Measurements from ENCODE around the gene OGN.

DNA sequence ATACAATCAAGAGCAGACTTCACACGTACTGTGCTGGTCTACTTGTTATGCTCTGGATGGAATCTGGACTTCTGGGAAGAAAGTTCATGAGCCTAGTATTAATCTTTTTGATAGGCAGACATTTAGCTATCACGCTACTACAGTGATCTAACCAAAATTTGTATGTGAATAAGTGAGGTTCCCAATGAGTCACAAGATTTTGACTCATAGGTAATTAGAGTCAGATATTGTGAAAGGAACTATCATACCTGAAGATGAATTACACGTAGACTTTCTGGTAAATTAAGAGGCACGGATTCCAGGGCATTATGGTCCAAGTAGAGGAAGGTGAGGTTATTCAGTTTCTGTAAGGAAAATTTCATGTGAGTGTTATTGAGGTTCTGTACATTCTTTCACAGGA is 18.4 kb downstream of the OGN start:
- TF ChIP-seq, protein P1, sequence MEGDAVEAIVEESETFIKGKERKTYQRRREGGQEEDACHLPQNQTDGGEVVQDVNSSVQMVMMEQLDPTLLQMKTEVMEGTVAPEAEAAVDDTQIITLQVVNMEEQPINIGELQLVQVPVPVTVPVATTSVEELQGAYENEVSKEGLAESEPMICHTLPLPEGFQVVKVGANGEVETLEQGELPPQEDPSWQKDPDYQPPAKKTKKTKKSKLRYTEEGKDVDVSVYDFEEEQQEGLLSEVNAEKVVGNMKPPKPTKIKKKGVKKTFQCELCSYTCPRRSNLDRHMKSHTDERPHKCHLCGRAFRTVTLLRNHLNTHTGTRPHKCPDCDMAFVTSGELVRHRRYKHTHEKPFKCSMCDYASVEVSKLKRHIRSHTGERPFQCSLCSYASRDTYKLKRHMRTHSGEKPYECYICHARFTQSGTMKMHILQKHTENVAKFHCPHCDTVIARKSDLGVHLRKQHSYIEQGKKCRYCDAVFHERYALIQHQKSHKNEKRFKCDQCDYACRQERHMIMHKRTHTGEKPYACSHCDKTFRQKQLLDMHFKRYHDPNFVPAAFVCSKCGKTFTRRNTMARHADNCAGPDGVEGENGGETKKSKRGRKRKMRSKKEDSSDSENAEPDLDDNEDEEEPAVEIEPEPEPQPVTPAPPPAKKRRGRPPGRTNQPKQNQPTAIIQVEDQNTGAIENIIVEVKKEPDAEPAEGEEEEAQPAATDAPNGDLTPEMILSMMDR (IDR thresholded peaks at IDR 0.05) = no peak
- no peak for TF ChIP-seq POLR2A (IDR thresholded peaks at IDR 0.05)
